HEK293T (cell line): ENCODE data around the gene ELL3.

ENCODE experiments used
- CTCF ChIA-PET: fragments of 350-600 bp; formaldehyde crosslinking; extraction: SDS; loops from one replicate; lab custom pipeline; 2021; ENCODE audit warnings: antibody characterized with exemption, inconsistent platforms; lab: Yijun Ruan, JAX
- POLR2A ChIA-PET: fragments of 350-600 bp; formaldehyde crosslinking; extraction: SDS; loops from one replicate; lab custom pipeline; 2020; ENCODE audit warnings: antibody characterized with exemption, inconsistent platforms; lab: Yijun Ruan, JAX
- DNase-seq: peaks from one replicate; pipeline ENCODE4 v3.0.0; 2012; ENCODE audit warnings: mixed read lengths; ENCODE audit errors: extremely low spot score
- ARNT ChIP-seq: fragments of 450-650 bp; IDR thresholded peaks from 2 replicates; pipeline ENCODE4 v1.6.1; 2017; ENCODE audit warnings: mild to moderate bottlenecking
- BHLHE40 ChIP-seq: fragments of 450-650 bp; IDR thresholded peaks from 2 replicates; pipeline ENCODE4 v1.6.1; 2016; ENCODE audit warnings: mild to moderate bottlenecking, moderate library complexity, borderline replicate concordance
- CTBP1 ChIP-seq: fragments of 450-650 bp; IDR thresholded peaks from 2 replicates; pipeline ENCODE4 v1.6.1; 2016; ENCODE audit warnings: borderline replicate concordance
- ELF4 ChIP-seq: fragments of 450-650 bp; IDR thresholded peaks from 2 replicates; pipeline ENCODE4 v1.6.1; 2017; ENCODE audit warnings: antibody characterized with exemption
- FOXA1 ChIP-seq: fragments of 450-650 bp; IDR thresholded peaks from 2 replicates; pipeline ENCODE4 v1.6.1; 2016; ENCODE audit warnings: mild to moderate bottlenecking
- FOXK2 ChIP-seq: fragments of 450-650 bp; IDR thresholded peaks from 2 replicates; pipeline ENCODE4 v1.6.1; 2016; ENCODE audit warnings: mild to moderate bottlenecking
- FOXM1 ChIP-seq: fragments of 450-650 bp; IDR thresholded peaks from 2 replicates; pipeline ENCODE4 v1.6.1; 2017; ENCODE audit warnings: mild to moderate bottlenecking, borderline replicate concordance
- HDGF ChIP-seq: fragments of 450-650 bp; IDR thresholded peaks from 2 replicates; pipeline ENCODE4 v1.6.1; 2017; ENCODE audit warnings: antibody characterized with exemption, borderline replicate concordance
- L3MBTL2 ChIP-seq: fragments of 450-650 bp; conservative IDR thresholded peaks from 2 replicates; pipeline ENCODE4 v1.6.1; 2016; ENCODE audit warnings: mild to moderate bottlenecking
- LEF1 ChIP-seq: fragments of 450-650 bp; IDR thresholded peaks from 2 replicates; pipeline ENCODE4 v1.6.1; 2017; ENCODE audit warnings: mild to moderate bottlenecking, borderline replicate concordance
- NFRKB ChIP-seq: fragments of 450-650 bp; IDR thresholded peaks from 2 replicates; pipeline ENCODE4 v1.6.1; 2016; ENCODE audit warnings: mild to moderate bottlenecking, moderate library complexity
- SP1 ChIP-seq: fragments of 450-650 bp; IDR thresholded peaks from 2 replicates; pipeline ENCODE4 v1.6.1; 2017
- SUZ12 ChIP-seq: fragments of 450-650 bp; IDR thresholded peaks from 2 replicates; pipeline ENCODE4 v1.6.1; 2016; ENCODE audit warnings: mild to moderate bottlenecking
- TARDBP ChIP-seq: fragments of 450-650 bp; IDR thresholded peaks from 2 replicates; pipeline ENCODE4 v1.6.1; 2016
- ZNF384 ChIP-seq: fragments of 450-650 bp; IDR thresholded peaks from 2 replicates; pipeline ENCODE4 v1.6.1; 2016
- TF ChIP-seq, protein P1 (sequence below): fragments of 450-650 bp; IDR thresholded peaks from 2 replicates; pipeline ENCODE4 v1.6.1; 2016

The ELL3 gene

DNA sequence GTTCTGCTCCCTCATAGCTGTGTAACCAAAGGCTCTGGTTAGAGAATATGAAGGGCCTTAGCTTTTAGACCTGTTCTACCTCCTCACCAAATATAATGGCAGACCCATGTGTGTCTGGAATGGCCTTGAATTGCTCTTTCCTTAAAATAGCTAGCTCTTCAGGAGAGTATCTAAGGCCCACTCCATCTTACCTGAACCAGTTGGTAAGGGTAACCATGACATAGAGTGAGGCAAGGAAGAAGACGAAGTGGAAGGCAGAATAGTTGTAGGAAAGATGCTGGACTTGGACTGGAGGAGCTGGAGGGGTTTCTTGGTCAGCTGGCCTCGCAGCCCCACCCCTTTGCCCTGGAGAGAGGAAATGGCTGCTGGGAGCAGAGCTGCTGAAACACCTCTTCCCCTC lies 18.4 kb upstream of the ELL3 start:
- ChIA-PET CTCF (no interaction called here), POLR2A (interaction anchor here (1.5 kb wide), 2 partner anchors 18 to 29 kb away, joined by 3 to 4 read pairs; partner anchors contain the start of genes ELL3 and MFAP1)
- TF ChIP-seq HDGF (no peak), FOXA1 (no peak), ZNF384 (no peak), BHLHE40 (no peak), ARNT (no peak), L3MBTL2 (no peak), CTBP1 (no peak), NFRKB (no peak), FOXM1 (no peak), FOXK2 (no peak), SP1 (no peak), LEF1 (no peak), SUZ12 (no peak), ELF4 (no peak), TARDBP (no peak)
- TF ChIP-seq, protein P1, sequence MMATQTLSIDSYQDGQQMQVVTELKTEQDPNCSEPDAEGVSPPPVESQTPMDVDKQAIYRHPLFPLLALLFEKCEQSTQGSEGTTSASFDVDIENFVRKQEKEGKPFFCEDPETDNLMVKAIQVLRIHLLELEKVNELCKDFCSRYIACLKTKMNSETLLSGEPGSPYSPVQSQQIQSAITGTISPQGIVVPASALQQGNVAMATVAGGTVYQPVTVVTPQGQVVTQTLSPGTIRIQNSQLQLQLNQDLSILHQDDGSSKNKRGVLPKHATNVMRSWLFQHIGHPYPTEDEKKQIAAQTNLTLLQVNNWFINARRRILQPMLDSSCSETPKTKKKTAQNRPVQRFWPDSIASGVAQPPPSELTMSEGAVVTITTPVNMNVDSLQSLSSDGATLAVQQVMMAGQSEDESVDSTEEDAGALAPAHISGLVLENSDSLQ, result no peak
- no peak for DNase-seq

DNA sequence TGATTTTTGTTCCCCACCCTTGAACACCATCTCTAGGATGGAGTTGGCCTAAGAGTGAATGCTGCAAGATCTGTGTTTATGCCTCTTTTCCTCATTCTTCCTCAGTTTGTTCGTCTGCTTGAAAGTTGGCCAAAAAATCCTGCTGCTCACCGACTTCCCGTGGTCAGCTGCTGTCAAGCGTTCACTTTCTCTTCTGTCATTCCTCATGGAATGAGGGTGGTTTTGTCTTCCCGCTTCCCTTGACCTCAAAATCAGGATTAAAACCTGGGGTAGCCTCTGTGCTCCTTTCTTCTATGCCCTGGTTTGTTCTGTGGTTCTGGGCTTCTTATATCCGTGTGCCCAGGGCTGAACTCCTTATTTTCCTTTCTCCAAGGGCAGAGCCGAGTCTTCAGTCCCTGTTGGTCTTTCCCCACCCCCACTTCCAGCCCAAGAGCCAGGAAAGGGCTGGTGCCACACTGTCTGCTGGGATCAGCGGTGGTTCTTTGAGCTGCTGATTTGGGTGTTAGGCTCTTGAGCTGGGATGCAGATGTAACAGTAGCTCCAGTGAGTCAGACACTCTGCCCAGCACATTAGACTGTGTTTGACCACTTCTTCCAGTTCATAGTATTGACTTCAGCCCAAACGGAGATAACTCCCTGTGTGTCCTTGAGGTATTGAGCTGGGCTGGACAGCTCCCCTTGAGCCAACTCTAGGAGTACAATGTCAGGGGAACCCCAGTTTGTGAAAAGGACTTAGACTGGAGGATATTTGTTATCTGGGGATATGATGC lies 17.7 kb upstream of the ELL3 start:
- POLR2A ChIA-PET, result interaction anchor here (1.5 kb wide), 1 partner anchor 30 kb away, joined by 4 read pairs; the partner anchor contains the start of gene MFAP1
- TF ChIP-seq L3MBTL2, result no peak
- TF ChIP-seq TARDBP, result no peak
- TF ChIP-seq NFRKB, result no peak
- no peak for TF ChIP-seq FOXA1
- no peak for TF ChIP-seq ELF4
- TF ChIP-seq, protein P1, result no peak
- TF ChIP-seq FOXK2, result no peak
- TF ChIP-seq FOXM1, result no peak
- TF ChIP-seq LEF1, result no peak
- TF ChIP-seq ARNT, result no peak
- no peak for TF ChIP-seq ZNF384
- TF ChIP-seq HDGF, result no peak
- TF ChIP-seq SUZ12, result no peak
- TF ChIP-seq BHLHE40, result no peak
- no peak for TF ChIP-seq CTBP1
- no peak for TF ChIP-seq SP1
- no peak for DNase-seq
- CTCF ChIA-PET, result no interaction called here

- TF ChIP-seq FOXK2, result no peak
- POLR2A ChIA-PET, result interaction anchor here (6.3 kb wide), 1 partner anchor 16 kb away, joined by 33 read pairs; the partner anchor contains the start of gene ELL3
- CTCF ChIA-PET, result no interaction called here
- DNase-seq, result no peak
These were observed 16.9 kb upstream of the ELL3 start for GRCh38 chr15:43793647-43794046.

- CTCF ChIA-PET, result no interaction called here
- POLR2A ChIA-PET, result interaction anchor here (1.2 to 6.3 kb wide), 3 partner anchors 12 to 32 kb away, joined by 3 to 33 read pairs (median 7); partner anchors contain the start of genes ELL3 and MFAP1
These were observed 16.2 kb upstream of the ELL3 start for GRCh38 chr15:43792761-43793476.

More at GRCh38 chr15:43792761-43793476, 16.2 kb upstream of the ELL3 start:
- no peak for DNase-seq
- no peak for TF ChIP-seq FOXA1
- no peak for TF ChIP-seq FOXK2
- no peak for TF ChIP-seq L3MBTL2
- no peak for TF ChIP-seq LEF1
- TF ChIP-seq ARNT, result no peak
- TF ChIP-seq FOXM1, result no peak
- no peak for TF ChIP-seq CTBP1
- TF ChIP-seq TARDBP, result no peak
- no peak for TF ChIP-seq BHLHE40
- no peak for TF ChIP-seq NFRKB
- TF ChIP-seq SUZ12, result no peak
- no peak for TF ChIP-seq ZNF384
- TF ChIP-seq SP1, result no peak
- no peak for TF ChIP-seq HDGF
- TF ChIP-seq, protein P1, result no peak
